PFSK-1 (cell line): Measurements from ENCODE around the gene APLP1.

Source experiments
- FOXP2 ChIP-seq: optimal IDR thresholded peaks from 2 replicates; pipeline ENCODE3; 2011; ENCODE audit warnings: borderline replicate concordance, control low read depth, inconsistent platforms; ENCODE audit not compliant: insufficient read depth; ENCODE audit errors: extremely low read length, extremely low read depth
- POLR2AphosphoS5 ChIP-seq: IDR thresholded peaks from 2 replicates; pipeline ENCODE4 v1.6.1; 2012; ENCODE audit warnings: low read depth, mild to moderate bottlenecking, control low read depth, low read length, moderate library complexity
- SIN3A ChIP-seq: IDR thresholded peaks from 2 replicates; pipeline ENCODE4 v1.6.1; 2012; ENCODE audit warnings: mild to moderate bottlenecking, low read length, moderate library complexity, borderline replicate concordance; ENCODE audit not compliant: insufficient read depth
- TAF1 ChIP-seq: IDR thresholded peaks from 2 replicates; pipeline ENCODE4 v1.6.1; 2012; ENCODE audit warnings: low read length, control low read depth, borderline replicate concordance; ENCODE audit not compliant: insufficient read depth
- TF ChIP-seq, protein P1 (sequence below), 2 experiments: IDR thresholded peaks; 2 replicates each; pipeline versions ENCODE4 v1.6.1 to v1.8.0; 2011 to 2012; ENCODE audit warnings: low read depth in 2 of 2, low read length in 2 of 2, control low read depth in 1 of 2, inconsistent platforms in 1 of 2, mild to moderate bottlenecking in 1 of 2, moderate library complexity in 1 of 2; ENCODE audit not compliant: insufficient read depth in 1 of 2

DNA sequence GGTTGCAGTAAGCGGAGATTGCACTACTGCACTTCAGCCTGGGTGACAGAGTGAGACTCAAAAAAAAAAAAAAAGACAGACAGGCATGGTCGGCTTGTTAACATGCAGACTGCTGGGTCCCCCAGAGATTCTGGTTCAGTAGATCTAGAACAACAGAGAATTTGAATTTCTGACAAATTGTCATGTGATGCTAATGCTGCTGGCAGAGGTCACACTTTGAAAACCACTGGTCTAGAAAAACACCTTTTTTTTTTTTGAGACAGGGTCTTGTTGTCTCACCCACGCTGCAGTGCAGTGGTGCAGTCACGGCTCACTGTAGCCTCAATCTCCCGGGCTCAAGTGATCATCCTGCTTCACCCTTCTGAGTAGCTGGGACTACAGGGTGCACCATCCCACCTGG lies 60.1 kb downstream of the APLP1 start:
- TF ChIP-seq POLR2AphosphoS5 (no peak), TAF1 (no peak), SIN3A (no peak), FOXP2 (no peak)
- TF ChIP-seq, protein P1, sequence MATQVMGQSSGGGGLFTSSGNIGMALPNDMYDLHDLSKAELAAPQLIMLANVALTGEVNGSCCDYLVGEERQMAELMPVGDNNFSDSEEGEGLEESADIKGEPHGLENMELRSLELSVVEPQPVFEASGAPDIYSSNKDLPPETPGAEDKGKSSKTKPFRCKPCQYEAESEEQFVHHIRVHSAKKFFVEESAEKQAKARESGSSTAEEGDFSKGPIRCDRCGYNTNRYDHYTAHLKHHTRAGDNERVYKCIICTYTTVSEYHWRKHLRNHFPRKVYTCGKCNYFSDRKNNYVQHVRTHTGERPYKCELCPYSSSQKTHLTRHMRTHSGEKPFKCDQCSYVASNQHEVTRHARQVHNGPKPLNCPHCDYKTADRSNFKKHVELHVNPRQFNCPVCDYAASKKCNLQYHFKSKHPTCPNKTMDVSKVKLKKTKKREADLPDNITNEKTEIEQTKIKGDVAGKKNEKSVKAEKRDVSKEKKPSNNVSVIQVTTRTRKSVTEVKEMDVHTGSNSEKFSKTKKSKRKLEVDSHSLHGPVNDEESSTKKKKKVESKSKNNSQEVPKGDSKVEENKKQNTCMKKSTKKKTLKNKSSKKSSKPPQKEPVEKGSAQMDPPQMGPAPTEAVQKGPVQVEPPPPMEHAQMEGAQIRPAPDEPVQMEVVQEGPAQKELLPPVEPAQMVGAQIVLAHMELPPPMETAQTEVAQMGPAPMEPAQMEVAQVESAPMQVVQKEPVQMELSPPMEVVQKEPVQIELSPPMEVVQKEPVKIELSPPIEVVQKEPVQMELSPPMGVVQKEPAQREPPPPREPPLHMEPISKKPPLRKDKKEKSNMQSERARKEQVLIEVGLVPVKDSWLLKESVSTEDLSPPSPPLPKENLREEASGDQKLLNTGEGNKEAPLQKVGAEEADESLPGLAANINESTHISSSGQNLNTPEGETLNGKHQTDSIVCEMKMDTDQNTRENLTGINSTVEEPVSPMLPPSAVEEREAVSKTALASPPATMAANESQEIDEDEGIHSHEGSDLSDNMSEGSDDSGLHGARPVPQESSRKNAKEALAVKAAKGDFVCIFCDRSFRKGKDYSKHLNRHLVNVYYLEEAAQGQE (IDR thresholded peaks at IDR 0.05; ENCODE audit: insufficient read depth in 1 of 2, low read depth in 2 of 2, low read length in 2 of 2): no peak
